ENCODE results near the gene ZNF615.

The ZNF615 gene

GRCh38 chr19:52034051-52034728 lies 26.2 kb upstream of the ZNF615 start:
- Histone ChIP-seq H3K36me3 (ENCODE audit: control insufficient read depth in 2 of 2, insufficient read depth in 1 of 2, low read length in 2 of 2) (peaks cover 27 to 62% of the 10 kb centered on the region in 2 experiments), H3K27ac (ENCODE audit: extremely low read depth, low read depth, low read length) (no peak overlapping the region), H3K9me3 (ENCODE audit: control insufficient read depth, insufficient read depth, low read depth, low read length) (no peaks in the 10 kb centered on the region), H3K4me1 (ENCODE audit: control insufficient read depth, insufficient read depth, low read length) (no peaks in the 10 kb centered on the region), H3K4me3 (ENCODE audit: low read depth, low read length) (no peak overlapping the region)
- ChIA-PET POLR2A (no interaction called here), CTCF (no interaction called here)
- TF ChIP-seq ZNF449 (tag by site-specific recombination; IDR thresholded peaks at IDR 0.05) (no peak), SETDB1 (IDR thresholded peaks at IDR 0.05; ENCODE audit: insufficient read length, low read length) (peak; percentile 99), ZNF274 (IDR thresholded peaks at IDR 0.05; ENCODE audit: low read length) (no peak), ZNF274 (tag by site-specific recombination; IDR thresholded peaks at IDR 0.05; ENCODE audit: borderline replicate concordance) (peak; percentile 83; the same call in 1 of the 2 replicates)

- POLR2A ChIA-PET: interaction anchor here (1.0 to 1.7 kb wide), 4 partner anchors 9 to 161 kb away, joined by 4 to 8 read pairs (median 7); partner anchors contain the start of genes PPP2R1A, ZNF432 and ZNF615
Measured at GRCh38 chr19:52028780-52029123, 20.7 kb upstream of the ZNF615 start.

GRCh38 chr19:52028027-52028779 lies 20.2 kb upstream of the ZNF615 start, which contains the start of gene ZNF614:
TSS of gene ZNF614 (minus strand) at chr19:52028379. CDS start at chr19:52025745, 2,634 bp downstream.
- no peaks in the 10 kb centered on the region for H3K4me1 ChIP-seq (ENCODE audit: control insufficient read depth, insufficient read depth, low read length)
- POLR2A ChIA-PET: interaction anchor here (1.0 to 1.7 kb wide), 4 partner anchors 10 to 161 kb away, joined by 4 to 8 read pairs (median 7); partner anchors contain the start of genes PPP2R1A, ZNF432 and ZNF615
- peak within 1 kb of the TSS; percentile 86 for H3K4me3 ChIP-seq (ENCODE audit: low read depth, low read length)
- H3K9me3 ChIP-seq (ENCODE audit: control insufficient read depth, insufficient read depth, low read depth, low read length): no peaks in the 10 kb centered on the region; the same call in none of the 2 replicates
- CTCF ChIA-PET: interaction anchor here (0.7 kb wide), 1 partner anchor 385 kb away, joined by 3 read pairs; no protein-coding TSS in a partner anchor
- H3K27ac ChIP-seq (ENCODE audit: extremely low read depth, low read depth, low read length): peak within 1 kb of the TSS; percentile 79
- peaks cover 20 to 41% of the 10 kb centered on the region in 2 experiments for H3K36me3 ChIP-seq (ENCODE audit: control insufficient read depth in 2 of 2, insufficient read depth in 1 of 2, low read length in 2 of 2)
- no peak for TF ChIP-seq REST (tag by site-specific recombination; IDR thresholded peaks at IDR 0.05)
- peak; percentile 62 for TF ChIP-seq ZNF610 (tag by site-specific recombination; IDR thresholded peaks at IDR 0.05; ENCODE audit: borderline replicate concordance)
- TF ChIP-seq WT1 (tag by site-specific recombination; IDR thresholded peaks at IDR 0.05): no peak
- TF ChIP-seq ZNF837 (tag by site-specific recombination; IDR thresholded peaks at IDR 0.05): no peak
- no peak for TF ChIP-seq ZNF561 (tag by site-specific recombination; IDR thresholded peaks at IDR 0.05; ENCODE audit: borderline replicate concordance)
- no peak for TF ChIP-seq ZNF488 (tag by site-specific recombination; IDR thresholded peaks at IDR 0.05)

More at GRCh38 chr19:52028780-52029123, 20.7 kb upstream of the ZNF615 start:
- Histone ChIP-seq H3K4me1 (ENCODE audit: control insufficient read depth, insufficient read depth, low read length) (no peaks in the 10 kb centered on the region), H3K27ac (ENCODE audit: extremely low read depth, low read depth, low read length) (peak overlapping the region; percentile 79), H3K36me3 (ENCODE audit: control insufficient read depth in 2 of 2, insufficient read depth in 1 of 2, low read length in 2 of 2) (peaks cover 16 to 41% of the 10 kb centered on the region in 2 experiments), H3K4me3 (ENCODE audit: low read depth, low read length) (peak overlapping the region; percentile 86), H3K9me3 (ENCODE audit: control insufficient read depth, insufficient read depth, low read depth, low read length) (no peaks in the 10 kb centered on the region; the same call in none of the 2 replicates)
- TF ChIP-seq KLF7 (tag by site-specific recombination; IDR thresholded peaks at IDR 0.05; ENCODE audit: borderline replicate concordance): no peak
- TF ChIP-seq HOXC10 (CRISPR knock-in tag; IDR thresholded peaks at IDR 0.05): no peak
- TF ChIP-seq ZNF530 (tag by site-specific recombination; IDR thresholded peaks at IDR 0.05; ENCODE audit: low read depth): no peak
- no peak for TF ChIP-seq EGR2 (tag by site-specific recombination; IDR thresholded peaks at IDR 0.05; ENCODE audit: low read depth)
- no peak for TF ChIP-seq ZNF184 (tag by site-specific recombination; IDR thresholded peaks at IDR 0.05)
- peak; percentile 70; the same call in 1 of the 2 replicates for TF ChIP-seq PRDM10 (tag by site-specific recombination; IDR thresholded peaks at IDR 0.05)
- CTCF ChIA-PET: no interaction called here

Measured in HEK293 (cell line).